GM18873 (cell line): Measurements from ENCODE around the gene UST.
"Not testable (repeated sequence)": the region's sequence is repeated elsewhere in the genome, so short reads cannot be mapped to it uniquely, and the experiment has no call there.

Source experiments
- ATAC-seq: cut with Tn5 transposase; IDR thresholded peaks from one replicate; pipeline ENCODE4 v1.9.1; 2021; ENCODE audit warnings: mild to moderate bottlenecking, moderate library complexity, moderate number of reproducible peaks; ENCODE audit not compliant: unreplicated experiment, low FRiP score

UST gene

GRCh38 chr6:148764259-148765020 lies 17.6 kb downstream of the UST start:
- ATAC-seq = not testable (repeated sequence)

DNA sequence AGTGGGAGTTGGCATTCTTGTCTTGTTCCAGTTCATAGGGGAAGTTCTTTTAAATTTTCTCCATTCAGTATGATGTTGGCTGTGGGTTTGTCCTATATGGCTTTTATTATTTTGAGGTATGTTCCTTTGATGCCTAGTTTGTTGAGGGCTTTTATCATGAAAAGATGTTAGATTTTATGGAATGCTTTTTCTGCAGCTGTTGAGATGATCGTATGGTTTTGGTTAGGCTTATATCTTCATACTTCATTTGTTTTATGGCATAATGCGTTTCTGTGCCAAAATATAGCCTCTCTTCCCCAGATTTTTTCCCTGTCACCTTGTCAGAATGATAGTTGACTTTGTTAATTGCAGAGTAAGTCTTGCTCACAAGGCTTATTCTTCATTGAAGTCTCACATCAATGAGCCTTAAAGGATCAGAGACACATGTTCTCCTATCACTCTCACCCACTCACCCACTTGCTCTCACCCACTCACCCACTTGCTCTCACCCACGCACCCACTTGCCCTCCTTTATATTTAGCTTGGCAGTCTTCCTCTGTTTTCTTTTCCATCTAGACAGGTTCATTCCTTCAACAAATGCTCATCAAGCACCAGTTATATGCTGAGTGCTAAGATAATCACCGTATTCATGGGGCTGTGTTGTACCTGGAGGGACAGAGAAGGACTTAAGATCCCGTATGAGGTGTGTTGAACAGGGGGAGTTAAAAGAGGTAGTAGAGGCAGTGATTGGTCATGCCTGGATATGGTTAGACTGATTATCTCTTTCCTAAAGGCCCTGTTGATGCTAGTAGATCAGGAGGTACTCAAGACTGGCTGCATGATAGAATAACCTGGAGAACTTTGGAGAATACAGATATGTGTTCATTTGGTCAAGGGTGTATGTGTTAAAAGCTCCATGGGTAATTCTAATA lies 19.3 kb downstream of the UST start:
- no peak for ATAC-seq

GRCh38 chr6:148768646-148769270 lies 21.9 kb downstream of the UST start:
- ATAC-seq = no peak

GRCh38 chr6:148769304-148769968 lies 22.6 kb downstream of the UST start:
- no peak for ATAC-seq

DNA sequence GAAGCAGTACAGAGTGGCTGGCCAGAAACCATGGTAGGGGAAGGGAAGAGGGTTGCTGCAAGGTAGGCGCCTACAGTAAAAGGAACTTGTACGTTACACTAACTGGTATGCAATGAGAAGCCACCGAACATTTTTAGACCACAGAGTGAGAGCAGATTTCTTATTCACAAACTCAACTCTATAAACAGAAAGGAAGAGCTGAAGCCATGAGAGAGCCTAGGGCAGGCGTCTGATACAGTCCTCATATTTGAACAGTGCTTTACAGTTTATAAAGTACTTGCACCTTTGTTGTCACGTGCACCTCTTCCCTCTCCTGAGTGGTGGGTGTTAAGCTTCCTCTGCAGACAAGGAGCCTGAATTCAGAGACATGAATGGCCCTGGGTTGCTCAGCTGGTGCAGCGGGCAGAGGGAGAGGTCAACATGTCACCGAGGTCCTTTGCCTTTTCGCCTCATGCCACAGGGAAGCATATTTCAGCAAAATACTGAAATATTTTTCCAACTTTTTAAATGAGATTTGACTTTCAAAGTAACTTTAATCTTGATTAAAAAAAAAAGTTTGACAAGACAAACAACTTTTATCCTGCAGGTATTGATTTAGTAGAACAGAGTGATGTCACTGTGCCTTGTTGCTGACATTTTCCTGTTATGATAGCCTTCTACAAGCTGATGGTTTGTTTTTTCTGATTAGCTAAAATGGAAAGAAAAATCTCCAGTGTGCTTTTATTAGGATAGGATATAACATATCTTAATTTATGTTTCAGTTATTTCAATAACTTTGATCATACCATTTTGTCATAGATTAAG lies 23.8 kb downstream of the UST start:
- no peak for ATAC-seq

DNA sequence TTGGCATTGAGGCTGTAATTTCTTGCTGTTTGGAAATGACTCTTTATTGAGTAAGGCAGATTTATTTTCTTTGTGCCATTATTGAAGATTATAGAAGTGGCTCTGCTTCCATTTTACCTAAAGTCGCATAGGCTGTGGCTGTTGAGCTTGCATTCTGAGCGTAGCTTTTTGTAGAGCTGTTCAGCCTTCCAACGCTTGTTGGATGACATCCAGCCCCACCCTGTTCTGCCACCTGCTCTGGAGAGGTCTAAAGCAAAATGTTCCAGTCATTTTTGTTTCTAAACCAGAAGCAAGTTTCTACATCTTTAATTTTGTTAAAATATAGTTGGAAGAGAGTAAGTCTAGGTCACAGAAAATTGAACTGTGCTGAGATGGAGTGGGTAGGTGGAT lies 24.4 kb downstream of the UST start:
- ATAC-seq = no peak

DNA sequence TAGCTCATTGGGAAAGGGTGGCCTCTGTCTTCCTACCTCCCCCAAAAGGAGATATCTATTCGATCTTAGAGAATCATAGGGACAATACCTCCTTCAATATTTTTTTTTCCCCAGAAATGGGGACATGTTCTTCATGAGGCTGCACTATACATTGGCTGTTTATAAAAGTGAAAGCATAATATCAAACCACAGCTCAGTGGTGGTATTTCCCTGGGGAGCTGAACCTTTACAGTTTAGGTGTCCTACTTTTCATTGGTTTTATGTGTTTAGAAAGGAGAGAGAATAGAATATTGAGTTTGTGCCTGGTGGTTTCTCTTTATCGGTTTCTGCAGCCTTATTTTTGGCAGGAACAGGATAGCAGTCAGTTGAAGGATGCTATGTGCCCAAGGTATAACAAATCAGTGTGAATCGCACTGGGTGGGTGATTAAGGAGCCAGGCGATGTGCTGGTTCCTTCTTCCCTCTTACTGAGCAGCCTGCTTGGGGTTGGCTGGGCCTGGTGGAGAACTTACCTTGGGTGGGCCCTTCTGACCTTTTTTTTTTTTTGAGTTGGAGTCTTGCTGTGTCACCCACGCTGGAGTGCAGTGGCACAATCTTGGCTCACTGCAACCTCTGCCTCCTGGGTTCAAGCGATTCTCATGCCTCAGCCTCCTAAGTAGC lies 25.2 kb downstream of the UST start:
- no peak for ATAC-seq

DNA sequence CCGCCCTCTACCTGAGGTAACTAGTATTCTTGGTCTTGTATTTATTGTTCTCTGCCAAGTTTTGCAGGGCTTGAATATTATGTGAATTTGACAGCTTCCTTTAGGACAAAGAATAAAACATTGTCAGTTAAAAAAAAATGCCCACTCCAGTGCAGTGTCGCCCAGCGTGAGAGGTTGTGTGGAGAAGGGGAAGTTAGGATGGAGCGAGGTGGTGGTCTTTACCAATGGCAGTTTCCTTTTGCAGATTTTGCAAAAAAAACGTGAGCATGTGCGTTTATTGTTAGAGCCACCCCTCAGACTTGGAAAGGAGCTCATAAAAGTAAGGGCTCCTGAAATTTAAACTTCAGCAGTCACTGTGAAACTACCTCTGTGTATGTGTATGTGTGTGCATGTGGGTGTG lies 28.3 kb downstream of the UST start:
- no peak for ATAC-seq

GRCh38 chr6:148776321-148777308 lies 29.8 kb downstream of the UST start:
- ATAC-seq = no peak

GRCh38 chr6:148779142-148779562 lies 32.3 kb downstream of the UST start:
- ATAC-seq = no peak

DNA sequence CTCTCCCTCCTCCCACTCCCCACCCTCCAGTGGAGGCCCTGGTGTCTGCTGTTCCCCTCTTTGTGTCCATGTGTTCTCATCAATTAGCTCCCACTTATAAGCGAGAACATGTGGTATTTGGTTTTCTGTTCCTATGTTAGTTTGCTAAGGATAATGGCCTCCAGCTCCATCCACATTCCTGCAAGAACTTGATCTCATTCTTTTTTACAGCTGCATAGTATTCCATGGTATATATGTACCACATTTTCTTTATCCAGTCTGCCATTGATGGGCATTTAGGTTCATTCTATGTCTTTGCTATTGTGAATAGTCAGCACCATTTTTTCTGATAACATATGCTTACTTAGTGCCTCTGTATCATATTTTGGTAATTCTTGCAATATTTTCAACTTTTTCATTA lies 33.6 kb downstream of the UST start:
- ATAC-seq = not testable (repeated sequence)

GRCh38 chr6:148780918-148781436 lies 34.1 kb downstream of the UST start:
- ATAC-seq = peak; percentile 82

DNA sequence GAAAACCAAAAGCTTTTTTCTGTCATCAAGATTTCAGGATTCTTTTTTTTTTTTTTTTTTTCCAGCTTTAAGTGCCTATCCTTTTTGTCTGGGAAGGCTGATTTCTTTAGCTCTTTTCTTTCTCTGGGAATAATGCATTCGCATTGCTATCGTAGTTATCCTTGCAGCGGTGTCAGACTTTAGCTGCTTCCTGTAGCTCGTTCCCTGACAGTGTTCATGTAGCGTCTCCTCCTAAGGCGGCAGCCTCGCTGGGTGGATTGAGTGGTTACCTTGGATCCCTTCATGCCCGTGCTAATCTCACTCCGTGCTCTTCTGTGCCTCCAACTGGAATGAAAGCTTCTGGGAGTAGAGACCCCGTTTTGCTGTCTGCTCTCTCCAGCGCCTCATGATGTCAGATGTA lies 43.1 kb downstream of the UST start:
- no peak for ATAC-seq

GRCh38 chr6:148790404-148790803 lies 43.6 kb downstream of the UST start:
- no peak for ATAC-seq

GRCh38 chr6:148790817-148791216 lies 44.0 kb downstream of the UST start:
- ATAC-seq = no peak

- no peak for ATAC-seq
These were observed 44.5 kb downstream of the UST start for GRCh38 chr6:148791372-148791771.

DNA sequence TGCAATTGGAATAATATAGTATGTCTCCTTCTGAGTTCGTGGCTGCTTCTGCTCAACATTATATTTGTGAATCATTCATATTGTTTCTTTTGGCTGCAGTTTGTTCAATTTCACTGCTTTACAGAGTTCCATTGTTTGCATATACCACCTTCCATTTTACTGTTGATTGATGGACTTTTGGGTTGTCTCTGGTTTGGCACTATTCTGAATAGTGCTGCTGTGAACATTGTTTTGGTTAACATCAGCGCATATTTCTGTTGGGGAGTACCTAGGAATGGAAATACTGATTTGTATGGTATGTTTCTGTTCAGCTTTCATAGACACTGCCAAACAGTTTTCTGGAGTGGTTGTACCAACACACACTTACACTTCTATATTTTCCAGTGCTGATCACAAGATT lies 46.9 kb downstream of the UST start:
- no peak for ATAC-seq

DNA sequence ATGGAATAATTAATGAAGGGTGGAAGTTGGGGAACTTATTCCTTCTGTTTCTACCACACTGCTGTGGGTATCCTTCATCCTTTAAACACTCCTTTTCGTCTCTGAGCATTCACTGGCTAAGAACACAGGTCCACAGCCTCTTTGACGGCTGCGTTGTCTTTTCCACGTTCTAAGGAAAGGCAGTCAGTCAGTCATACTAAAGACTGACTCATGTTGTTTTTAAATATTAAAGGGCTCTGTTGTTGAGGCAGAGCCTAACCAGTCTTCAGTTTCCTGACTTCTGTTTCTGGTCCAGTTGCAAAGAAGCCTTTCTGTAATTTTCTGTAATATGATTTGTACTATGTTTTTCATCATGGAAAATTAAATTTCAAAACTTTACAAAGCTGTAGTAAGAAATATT lies 48.0 kb downstream of the UST start:
- no peak for ATAC-seq
